ENCODE measurements around the gene EVC. TPM values are rescaled to one million over a fixed set of nuclear protein-coding genes. Genes with fewer than 3 reads are reported as not detected.

EVC gene
- total and polyA plus RNA-seq, 2 of the 8 experiments (the other 6 are each of a cell fraction or from before 2014, with no cell fraction given) = 2.6 to 9.8 TPM

GRCh38 chr4:5747738-5748375 is 36.9 kb downstream of the EVC start (continued):
- TF ChIP-seq CHD2 (IDR thresholded peaks at IDR 0.05; ENCODE audit: low read length) (no peak), KDM5A (IDR thresholded peaks at IDR 0.05; ENCODE audit: low read length) (no peak), RBBP5 (IDR thresholded peaks at IDR 0.05; ENCODE audit: borderline replicate concordance, low read depth, low read length) (no peak)

All from H1 (cell line).